OCI-M2 (cell line): ENCODE measurements around the gene DGKI.

Experiments used
- DNase-seq: peaks from one replicate; lab custom pipeline; 2025; ENCODE audit not compliant: unreplicated experiment; lab: John Stamatoyannopoulos, UW

Gene DGKI

GRCh38 chr7:137791930-137792329 lies 54.8 kb downstream of the DGKI start:
- DNase-seq, result no peak

DNA sequence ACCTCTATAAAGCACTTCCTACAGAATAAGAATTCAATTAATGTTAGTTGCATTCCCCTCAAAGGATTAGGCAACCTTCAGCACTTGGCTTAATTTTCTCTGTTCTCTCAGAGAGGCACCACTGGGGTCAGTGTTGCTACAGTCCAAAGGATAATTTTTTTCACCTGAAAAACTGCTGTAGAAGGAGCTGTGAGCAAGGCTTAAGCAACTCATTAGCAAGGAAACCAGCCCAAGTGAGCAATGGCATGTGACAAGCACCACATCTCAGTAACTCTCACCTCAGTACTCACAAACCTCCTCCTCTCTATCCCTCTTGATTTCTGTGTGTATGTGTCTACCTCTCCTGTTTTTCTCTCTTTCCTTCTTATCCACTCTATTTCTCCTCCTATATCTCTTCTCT lies 55.9 kb downstream of the DGKI start:
- no peak for DNase-seq

GRCh38 chr7:137789215-137789882 lies 57.4 kb downstream of the DGKI start:
- no peak for DNase-seq

- no peak for DNase-seq
Measured at GRCh38 chr7:137787301-137787976, 59.3 kb downstream of the DGKI start.

- no peak for DNase-seq
Measured at GRCh38 chr7:137778511-137778910, 68.3 kb downstream of the DGKI start.

DNA sequence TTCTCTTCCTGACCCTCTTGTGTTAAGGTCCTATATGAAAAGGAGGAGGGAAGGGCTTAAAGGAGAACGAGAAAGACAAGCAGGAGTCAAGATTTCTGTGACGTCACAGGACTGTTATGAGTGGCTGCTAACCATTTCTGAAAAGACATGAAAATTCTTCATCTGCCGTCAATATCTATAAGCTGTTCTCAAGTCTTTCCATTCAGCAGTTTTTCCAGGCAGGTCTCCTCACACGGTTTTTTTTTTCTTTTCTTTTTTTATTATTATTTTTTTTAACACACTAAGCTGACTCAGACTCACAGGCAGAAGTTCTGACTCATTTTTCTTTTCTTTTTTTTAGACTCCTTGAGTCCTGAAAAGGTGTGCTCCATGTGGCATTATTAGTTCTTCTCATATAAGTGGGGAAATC lies 72.0 kb downstream of the DGKI start:
- DNase-seq, result no peak

DNA sequence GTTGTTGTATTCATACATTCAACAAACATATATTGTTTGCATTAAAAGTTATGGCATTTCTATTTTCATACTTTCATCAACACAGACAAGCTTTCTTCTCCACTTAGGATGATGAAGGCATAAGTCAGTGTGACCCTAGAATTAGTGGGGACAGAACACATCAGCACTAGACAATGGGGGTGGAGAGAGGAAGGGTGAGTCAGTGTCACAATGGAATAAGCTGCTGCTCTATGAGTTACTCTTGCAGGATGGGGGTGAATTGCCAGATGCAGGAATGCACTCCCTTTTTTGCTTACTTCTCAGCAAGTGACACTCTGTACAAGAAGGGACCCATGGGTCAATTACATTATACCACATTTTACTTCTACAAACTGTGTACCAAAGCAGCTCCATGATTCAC lies 74.0 kb downstream of the DGKI start:
- no peak for DNase-seq

DNA sequence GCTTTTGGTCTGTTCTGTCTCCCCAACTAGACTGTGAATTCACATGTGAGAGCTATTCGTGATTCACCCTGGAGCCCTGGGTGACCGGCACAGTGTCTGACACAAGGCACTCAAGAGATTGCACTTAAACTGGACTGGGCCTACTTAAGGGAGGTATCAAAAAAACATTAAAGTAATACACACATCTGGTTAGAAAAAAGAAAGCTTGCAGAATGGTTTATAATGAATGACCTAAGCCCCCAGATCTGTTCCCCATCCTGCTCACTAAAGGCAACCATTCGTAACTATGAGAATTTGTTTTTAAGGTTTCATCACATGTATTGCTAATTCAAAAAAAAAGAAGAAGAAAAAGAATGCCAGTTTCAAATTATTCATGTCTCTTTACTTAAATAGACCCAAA lies 74.5 kb downstream of the DGKI start:
- DNase-seq, result no peak

GRCh38 chr7:137771679-137772078 lies 75.1 kb downstream of the DGKI start:
- DNase-seq, result no peak

GRCh38 chr7:137771273-137771672 lies 75.5 kb downstream of the DGKI start:
- no peak for DNase-seq

- DNase-seq, result no peak
Measured at GRCh38 chr7:137768366-137768765, 78.4 kb downstream of the DGKI start.

DNA sequence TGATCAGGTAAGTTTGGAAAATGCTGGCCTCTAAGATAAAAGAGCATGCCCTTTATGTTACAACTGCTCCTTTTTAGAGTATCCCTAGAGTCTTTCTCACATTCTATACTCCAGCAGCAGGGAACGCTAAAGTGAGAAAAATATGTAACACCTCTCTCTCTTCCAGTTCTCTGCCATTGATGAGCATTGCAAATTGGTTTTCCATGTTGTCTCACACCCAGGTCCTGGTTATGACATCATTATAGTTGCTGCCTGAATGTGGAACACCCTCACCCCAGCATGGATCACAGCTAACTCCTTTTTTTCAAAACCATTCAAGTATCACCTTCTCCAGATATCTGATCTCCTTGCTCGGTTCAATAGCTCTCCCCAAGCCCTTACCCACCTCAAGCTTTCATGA lies 84.4 kb downstream of the DGKI start:
- no peak for DNase-seq

DNA sequence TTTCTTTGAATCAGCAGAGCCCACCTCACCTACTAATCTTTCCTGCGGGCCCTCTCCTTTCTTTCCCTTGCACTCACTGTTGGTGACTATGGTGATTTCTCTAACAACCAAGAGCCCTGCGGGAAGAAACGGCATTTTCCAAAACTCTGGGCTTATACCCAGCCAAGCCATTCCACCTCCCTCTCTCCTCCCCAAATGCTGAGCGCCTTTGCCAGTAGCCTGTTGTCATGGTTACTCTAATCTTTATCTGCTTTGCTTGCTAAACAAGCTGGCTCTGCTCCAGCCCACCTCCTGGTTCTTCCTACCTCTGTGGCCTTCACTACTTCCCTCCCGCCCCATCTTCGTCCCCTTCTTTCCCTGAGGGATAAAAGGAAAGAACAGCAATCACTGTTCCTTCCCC lies 86.7 kb downstream of the DGKI start:
- DNase-seq, result no peak

DNA sequence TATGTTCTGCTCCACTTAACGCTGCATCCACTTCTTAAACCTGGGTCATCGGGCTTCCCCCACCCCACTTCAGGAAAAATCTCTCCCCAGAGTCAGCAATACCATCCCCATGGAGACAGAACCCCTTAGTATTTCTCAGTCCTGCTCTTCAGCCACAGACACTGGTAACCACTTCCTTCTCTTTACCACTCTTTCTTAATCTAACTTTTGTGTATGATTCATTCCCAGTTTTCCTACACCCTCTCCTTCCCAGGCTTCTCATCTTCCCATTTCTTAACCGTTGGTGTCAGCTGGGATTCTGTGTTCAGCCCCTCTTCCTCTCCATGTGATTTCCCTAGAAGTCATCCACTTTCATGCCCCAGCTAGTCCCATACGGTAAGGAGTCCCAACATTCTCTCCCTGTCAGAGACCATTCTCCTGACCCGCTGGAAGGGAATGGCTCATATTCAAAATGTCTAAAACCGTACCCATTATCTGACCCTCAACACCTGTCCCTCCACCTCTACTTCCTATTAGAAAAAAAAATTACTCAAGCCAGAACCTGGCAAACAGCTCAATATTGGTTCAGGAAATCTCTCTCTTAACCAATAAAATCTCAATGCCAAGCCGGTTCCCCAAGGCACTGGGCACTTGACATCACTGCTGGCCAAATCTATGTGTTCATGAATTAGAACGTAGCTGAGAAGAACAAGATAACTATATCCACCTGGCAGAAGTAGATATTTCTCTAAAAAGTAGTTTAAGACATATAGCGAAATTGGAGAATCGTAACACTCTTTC lies 89.4 kb downstream of the DGKI start:
- DNase-seq, result no peak

- DNase-seq, result no peak
Measured at GRCh38 chr7:137755846-137756651, 90.7 kb downstream of the DGKI start.

GRCh38 chr7:137755427-137755826 lies 91.3 kb downstream of the DGKI start:
- DNase-seq, result no peak

DNA sequence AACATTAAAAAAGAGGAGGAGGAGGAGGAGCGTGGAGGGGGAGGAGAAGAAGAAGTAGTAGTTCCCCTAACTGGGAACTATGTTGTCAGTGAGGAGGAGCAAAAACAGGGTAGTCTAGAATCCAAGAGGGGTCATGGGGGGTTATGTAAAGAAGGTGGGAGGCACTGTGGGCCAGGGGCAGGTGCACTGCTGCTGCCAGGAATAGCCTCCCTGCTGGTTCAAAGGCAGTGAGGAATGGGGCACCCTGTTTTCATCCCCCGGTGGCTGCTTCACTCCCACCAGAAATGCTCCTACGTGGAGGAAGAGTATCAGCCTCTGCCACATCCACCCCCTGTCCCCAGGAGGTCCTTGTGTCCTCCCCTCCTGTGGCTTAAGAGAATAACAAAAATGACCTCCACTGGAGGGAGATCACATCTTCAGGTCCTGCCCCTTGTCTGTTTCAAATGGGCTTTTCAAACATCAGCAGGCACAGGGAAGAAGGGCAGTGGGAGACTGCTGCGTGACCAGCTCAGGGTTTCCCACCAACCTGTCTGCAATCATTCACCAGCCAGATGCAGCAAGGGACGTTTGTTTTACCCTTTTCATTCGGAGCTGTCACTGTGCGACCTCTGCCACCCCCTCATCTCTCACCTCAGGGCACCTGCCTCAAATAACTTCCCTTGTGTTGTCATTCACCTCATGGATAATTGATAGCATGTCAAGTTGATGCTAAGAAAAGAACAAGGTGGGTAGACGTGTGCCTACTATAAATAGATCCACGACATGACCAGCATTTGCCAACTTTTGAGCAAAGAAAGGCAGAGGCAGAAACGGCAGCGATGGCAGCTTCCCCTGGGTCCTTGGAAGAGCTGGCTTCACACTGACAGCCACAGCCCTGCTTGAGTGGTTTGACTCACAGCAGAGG lies 92.6 kb downstream of the DGKI start:
- no peak for DNase-seq

GRCh38 chr7:137753575-137753947 lies 93.2 kb downstream of the DGKI start:
- DNase-seq, result no peak

- DNase-seq, result no peak
Measured at GRCh38 chr7:137753067-137753466, 93.7 kb downstream of the DGKI start.

GRCh38 chr7:137751361-137752009 lies 95.3 kb downstream of the DGKI start:
- no peak for DNase-seq
